Mesodermal cell (in vitro differentiated cells): Measurements from ENCODE around the gene NCAM2. TPM values are rescaled to one million over a fixed set of nuclear protein-coding genes. Genes with fewer than 3 reads are reported as not detected.

Source experiments
- H3K27ac ChIP-seq: 2 replicates; pipeline ENCODE4 v1.7.0; 2013; ENCODE audit warnings: mild to moderate bottlenecking, low read depth, low read length, moderate library complexity; ENCODE audit not compliant: severe bottlenecking
- H3K36me3 ChIP-seq: 2 replicates; pipeline ENCODE4 v1.7.1; 2013; ENCODE audit warnings: mild to moderate bottlenecking, low read length, moderate library complexity; ENCODE audit not compliant: control insufficient read depth, insufficient read depth
- H3K4me1 ChIP-seq: one replicate; pipeline ENCODE4 v1.7.1; 2013; ENCODE audit warnings: mild to moderate bottlenecking, low read length; ENCODE audit not compliant: insufficient read depth, control insufficient read depth, poor library complexity, severe bottlenecking
- H3K4me3 ChIP-seq: 2 replicates; pipeline ENCODE4 v1.7.0; 2013; ENCODE audit warnings: low read length, control low read depth, mild to moderate bottlenecking; ENCODE audit not compliant: insufficient read depth, poor library complexity, severe bottlenecking; ENCODE audit errors: extremely low read depth
- H3K9me3 ChIP-seq: 2 replicates; pipeline ENCODE4 v1.7.1; 2013; ENCODE audit warnings: mild to moderate bottlenecking, low read length, moderate library complexity; ENCODE audit not compliant: control insufficient read depth
- WGBS, 2 experiments: methylation state at CpG; one replicate each; pipeline ENCODE4 v1.1.5; 2013; ENCODE audit warnings: missing lambda C conversion rate in 2 of 2; ENCODE audit not compliant: insufficient coverage in 2 of 2; 5-methylcytosine and 5-hydroxymethylcytosine counted together
- polyA plus RNA-seq, 2 experiments: library from polyadenylated mRNA; stranded (reverse); fragments of 50-300 nt; gene quantifications; one replicate each; pipeline ENCODE4 v1.2.3, GENCODE V29; 2013

NCAM2 gene
- 4.1 TPM for polyA plus RNA-seq (2013, experiment 1 of 2)
- polyA plus RNA-seq (2013, experiment 2 of 2) = 4.7 TPM

DNA sequence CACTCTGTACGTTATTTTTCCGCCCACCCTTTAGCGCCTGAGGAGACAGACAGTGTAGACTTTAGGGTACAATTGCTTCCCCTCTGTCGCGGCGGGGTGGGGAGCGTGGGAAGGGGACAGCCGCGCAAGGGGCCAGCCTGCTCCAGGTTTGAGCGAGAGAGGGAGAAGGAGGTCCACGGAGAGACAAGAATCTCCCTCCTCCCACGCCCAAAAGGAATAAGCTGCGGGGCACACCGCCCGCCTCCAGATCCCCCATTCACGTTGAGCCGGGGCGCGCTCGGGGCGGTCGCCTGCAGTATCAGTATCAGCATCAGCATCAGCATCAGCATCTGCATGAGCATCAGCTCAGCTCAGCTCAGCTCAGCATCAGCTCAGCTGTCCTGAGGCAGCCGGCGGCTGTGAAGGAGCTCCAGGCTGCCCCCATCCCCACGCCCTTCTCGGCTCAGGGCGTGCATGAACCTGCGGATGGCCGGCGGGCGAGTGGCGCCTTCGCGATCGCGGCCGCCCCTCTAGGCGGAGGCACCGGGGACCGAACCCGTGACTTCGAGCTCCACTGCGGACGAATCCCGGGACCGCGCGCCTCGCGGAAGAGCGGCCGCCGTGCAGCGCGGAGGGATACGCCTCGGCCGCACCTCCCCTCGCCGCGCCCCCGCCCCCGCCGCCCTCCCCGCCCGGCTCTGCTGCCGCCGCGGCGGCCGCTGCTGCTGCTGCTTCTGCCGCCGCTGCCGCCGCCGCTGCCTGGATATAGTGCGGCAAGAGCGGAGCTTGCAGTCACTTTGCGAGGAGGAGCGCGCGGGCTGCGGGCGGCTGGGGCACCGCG is at the start of gene NCAM2:
Gene NCAM2, plus strand, starts transcription at position 774 of the 820 bp plus-strand sequence.
- Histone ChIP-seq H3K27ac (no peak within 1 kb of the TSS), H3K9me3 (no peaks in the 10 kb centered on the region), H3K4me3 (peak within 1 kb of the TSS; percentile 47), H3K36me3 (no peaks in the 10 kb centered on the region), H3K4me1 (peaks cover 12% of the 10 kb centered on the region)
- 0 to 1% methylated on average over 20 to 48 of the region's 86 CpGs for WGBS, 2 experiments

DNA sequence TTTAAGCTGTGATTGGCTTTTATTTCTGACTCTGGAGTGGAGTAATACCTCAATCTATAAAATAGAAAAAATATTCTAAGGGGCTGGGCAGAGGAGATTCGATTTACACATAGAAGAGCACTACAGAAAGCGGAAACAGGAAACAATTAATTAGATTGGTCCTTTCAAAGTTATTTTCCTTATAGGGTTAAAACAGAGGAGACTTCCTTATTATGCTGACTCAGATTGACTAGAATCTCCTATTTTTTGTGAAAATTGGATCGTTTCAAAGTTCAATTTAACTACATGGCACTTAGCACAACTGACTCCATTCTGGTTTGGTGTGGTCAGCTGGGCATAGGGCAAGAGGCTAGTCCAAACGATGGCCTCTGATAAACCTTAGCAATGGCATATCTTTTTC is 48.3 kb upstream of the NCAM2 start:
- no peaks in the 10 kb centered on the region for H3K9me3 ChIP-seq

DNA sequence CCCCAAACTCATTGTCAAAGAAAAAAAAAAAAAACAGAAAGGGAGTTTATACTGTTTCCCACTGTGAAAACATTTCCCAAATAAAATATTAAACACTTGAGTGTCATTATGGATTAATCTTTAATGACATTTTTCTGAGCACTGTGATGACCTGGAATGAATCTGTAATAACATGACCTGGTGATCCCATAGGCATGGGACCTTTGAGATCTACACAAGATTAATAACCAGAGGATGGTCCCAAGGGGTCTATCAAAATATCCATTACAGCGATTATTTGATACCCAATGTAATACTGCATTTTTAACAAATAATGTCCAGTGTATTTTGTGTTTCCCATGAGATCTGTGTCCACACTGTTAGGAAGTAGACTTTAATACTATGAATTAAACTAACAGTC is 32.4 kb upstream of the NCAM2 start:
- WGBS, 2 experiments = no CpG with 5 or more reads among the region's 1 CpG
- no peak overlapping the region for H3K4me3 ChIP-seq
- H3K9me3 ChIP-seq = no peaks in the 10 kb centered on the region
- no peak overlapping the region for H3K27ac ChIP-seq
- no peaks in the 10 kb centered on the region for H3K36me3 ChIP-seq
- H3K4me1 ChIP-seq = no peaks in the 10 kb centered on the region

More for the DNA sequence above, 48.3 kb upstream of the NCAM2 start:
- no peak overlapping the region for H3K4me3 ChIP-seq
- no peaks in the 10 kb centered on the region for H3K36me3 ChIP-seq
- 100% methylated on average over 3 of the region's 4 CpGs; no CpG with 5 or more reads in 1 of the 2 experiments for WGBS, 2 experiments
- H3K27ac ChIP-seq = no peak overlapping the region
- H3K4me1 ChIP-seq = no peaks in the 10 kb centered on the region

DNA sequence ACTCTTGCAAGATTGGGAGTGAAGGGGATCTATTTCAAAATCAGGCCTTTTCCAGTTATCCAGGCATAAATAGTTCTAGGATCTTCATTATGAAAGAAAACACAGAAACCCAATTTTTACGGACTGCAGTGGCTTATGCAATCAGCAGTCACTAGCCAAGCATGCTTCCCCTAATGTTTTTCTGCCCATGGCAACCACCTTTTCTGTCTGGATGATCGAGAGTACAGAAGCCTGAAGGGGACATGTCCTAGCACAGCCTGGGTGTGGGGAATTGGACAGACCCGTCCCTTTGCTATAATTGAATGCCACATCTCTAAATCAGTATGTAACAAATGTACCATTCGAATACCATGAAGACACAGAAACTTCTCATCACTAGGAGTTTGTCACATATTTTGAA is 29.8 kb upstream of the NCAM2 start:
- Histone ChIP-seq H3K9me3 (no peaks in the 10 kb centered on the region), H3K36me3 (no peaks in the 10 kb centered on the region), H3K4me3 (no peak overlapping the region), H3K27ac (no peak overlapping the region), H3K4me1 (no peaks in the 10 kb centered on the region)
- WGBS, 2 experiments = 60 to 73% methylated on average over 1 of the region's 4 CpGs

DNA sequence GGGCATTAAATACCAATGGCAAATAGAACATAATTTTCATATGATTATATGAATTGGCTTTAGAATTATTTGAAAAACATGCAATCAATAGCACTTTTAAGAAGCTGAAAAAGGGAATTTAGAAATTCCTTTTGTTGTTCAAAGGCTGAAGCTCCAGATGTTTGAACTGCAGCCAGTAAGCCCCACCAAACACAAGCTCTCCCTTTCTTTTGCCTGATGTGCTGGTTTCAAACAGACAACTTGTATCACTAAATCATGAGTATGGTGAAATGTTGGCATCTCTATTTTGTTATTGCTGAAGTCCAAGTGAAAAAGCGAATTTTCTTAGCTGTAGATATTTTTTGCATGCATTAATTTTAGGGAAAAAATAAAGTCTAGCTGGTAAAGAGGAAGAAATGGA is 27.5 kb upstream of the NCAM2 start:
- H3K27ac ChIP-seq = no peak overlapping the region
- 25 to 27% methylated on average over 1 of the region's 1 CpG for WGBS, 2 experiments
- H3K36me3 ChIP-seq = no peaks in the 10 kb centered on the region
- no peaks in the 10 kb centered on the region for H3K4me1 ChIP-seq
- no peak overlapping the region for H3K4me3 ChIP-seq
- no peaks in the 10 kb centered on the region for H3K9me3 ChIP-seq

DNA sequence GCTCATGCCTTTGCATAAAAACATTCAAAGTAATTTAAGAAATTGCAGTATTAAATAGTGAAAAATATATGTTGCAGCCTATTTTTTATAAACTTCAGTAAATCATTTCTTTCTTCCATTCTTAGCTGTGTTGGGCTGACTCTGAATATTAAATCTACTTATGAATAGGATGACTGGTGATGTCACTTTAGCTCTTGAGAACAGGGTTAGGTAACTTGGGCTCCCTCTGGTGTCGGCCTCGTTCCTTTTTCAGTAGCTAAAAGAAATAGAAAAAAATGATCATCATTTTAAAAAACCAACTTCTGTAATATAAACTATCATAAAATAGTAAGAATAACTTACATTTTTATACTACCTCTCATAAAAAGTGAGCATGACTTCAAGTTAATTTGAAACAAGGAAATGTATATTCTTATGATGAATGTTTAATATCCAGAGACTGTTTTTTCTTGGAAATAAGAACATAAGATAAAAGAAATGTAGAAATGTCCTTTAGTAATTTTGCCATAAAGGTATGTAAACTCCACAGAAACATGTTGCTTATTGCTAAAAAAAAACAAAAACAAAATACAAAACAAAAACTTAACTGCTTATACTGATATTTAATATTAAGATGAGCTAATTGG is 26.8 kb upstream of the NCAM2 start:
- no peaks in the 10 kb centered on the region for H3K36me3 ChIP-seq
- H3K27ac ChIP-seq = no peak overlapping the region
- no peak overlapping the region for H3K4me3 ChIP-seq
- WGBS, 2 experiments = no CpG with 5 or more reads among the region's 2 CpGs
- H3K4me1 ChIP-seq = no peaks in the 10 kb centered on the region
- H3K9me3 ChIP-seq = no peaks in the 10 kb centered on the region

DNA sequence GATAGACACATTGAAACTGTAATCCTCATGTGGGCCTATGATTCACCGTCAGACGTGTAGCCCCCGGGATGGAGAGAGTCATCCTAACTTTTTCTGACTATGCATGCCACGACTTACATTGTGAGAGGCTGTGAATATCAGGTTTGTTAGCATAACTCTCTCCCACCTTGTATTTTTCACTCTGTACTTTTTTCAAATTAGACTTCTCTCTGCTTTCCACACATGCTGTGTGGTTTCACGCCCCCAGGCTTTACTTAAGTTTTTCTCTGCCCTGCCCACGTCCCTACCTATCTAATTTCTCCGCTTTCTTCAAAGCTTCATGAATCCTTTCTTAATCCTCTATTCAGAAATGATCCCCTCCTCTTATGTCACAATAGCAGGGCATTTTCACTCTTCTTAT is 3.4 kb upstream of the NCAM2 start:
- WGBS, 2 experiments = 94 to 96% methylated on average over 3 to 5 of the region's 7 CpGs
- Histone ChIP-seq H3K4me1 (peaks cover 12% of the 10 kb centered on the region), H3K9me3 (no peaks in the 10 kb centered on the region), H3K36me3 (no peaks in the 10 kb centered on the region), H3K27ac (no peak overlapping the region), H3K4me3 (no peak overlapping the region)

DNA sequence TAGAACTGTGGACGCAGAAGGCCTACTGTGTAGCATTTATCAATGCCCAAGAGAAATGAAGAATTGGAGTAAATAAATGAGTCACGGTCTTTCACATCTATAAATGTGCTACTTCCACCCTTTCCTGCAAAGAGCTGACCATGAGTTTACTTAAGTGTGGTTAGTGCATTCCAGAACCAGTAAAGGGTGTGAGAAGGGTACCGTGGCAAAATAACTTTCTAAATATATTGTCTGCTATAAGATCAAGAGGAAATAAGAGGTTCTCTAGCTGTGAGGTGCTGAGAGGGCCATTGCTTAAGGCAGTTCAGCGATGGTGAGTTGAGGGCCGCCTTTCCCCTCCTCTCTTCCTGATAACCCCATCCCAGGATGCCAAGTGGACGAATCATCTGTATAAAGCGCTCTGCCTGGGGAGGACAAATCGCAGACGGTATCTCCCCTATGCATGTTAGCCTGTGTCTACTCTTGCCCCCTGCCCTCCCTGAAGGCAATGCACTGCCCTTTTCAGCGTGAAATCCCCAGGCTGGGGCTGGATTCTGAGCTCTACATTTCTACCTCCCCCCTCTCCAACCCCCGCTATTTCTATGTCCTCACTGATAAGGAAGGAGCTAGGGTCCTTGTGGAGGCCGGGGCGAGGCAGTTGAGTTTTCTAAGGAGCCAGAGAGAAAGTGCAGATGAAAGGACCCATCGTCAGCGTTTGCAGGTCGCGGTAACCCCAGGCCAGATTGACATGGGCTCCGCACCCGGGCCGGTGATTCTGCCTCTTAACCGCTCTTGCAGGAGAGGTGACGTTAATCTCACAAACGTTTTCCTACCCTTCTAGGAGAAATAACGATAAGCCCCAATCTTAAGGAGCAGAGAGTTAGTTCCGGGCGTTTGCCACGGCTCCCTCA is 1.5 kb upstream of the NCAM2 start:
- 12 to 22% methylated on average over 15 to 16 of the region's 27 CpGs for WGBS, 2 experiments
- Histone ChIP-seq H3K9me3 (no peaks in the 10 kb centered on the region), H3K27ac (peak overlapping the region; percentile 44)

DNA sequence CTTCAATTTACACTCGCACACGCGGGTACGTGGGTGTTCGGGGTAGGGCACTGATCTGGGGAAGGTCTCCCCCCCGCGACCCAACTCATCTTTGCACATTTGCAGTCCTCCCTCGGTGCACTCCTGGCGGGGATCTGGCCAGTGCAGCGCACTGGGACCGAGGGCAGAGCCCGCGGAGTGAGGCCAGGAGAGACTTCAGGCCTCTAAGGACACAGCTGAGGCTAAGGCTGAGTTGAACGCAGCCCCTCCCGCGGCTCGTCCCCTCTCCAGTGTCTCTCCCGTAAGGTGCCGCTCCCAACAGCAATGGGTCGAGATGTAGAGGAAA is 936 bp upstream of the NCAM2 start:
- WGBS, 2 experiments = 5% methylated on average over 15 of the region's 20 CpGs
- peak overlapping the region; percentile 47 for H3K4me3 ChIP-seq

More for the DNA sequence above, 1.5 kb upstream of the NCAM2 start:
- peak overlapping the region; percentile 47 for H3K4me3 ChIP-seq
- peaks cover 12% of the 10 kb centered on the region for H3K4me1 ChIP-seq
- H3K36me3 ChIP-seq = no peaks in the 10 kb centered on the region

DNA sequence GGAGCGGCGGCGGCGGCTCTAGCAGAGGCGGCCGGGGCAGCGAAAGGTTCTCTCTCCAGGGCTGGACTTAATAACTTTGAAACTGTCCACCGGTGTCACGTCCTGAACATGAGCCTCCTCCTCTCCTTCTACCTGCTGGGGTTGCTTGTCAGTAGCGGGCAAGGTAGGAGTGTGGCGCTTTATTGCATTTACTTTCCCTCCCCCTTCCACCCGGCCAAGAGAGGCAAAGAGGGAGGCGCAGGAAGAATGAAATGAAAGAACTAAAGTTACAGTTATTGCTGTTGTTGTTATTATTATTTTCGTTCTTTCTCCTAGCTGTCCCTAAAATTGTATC is 214 bp downstream of the NCAM2 start:
- no peaks in the 10 kb centered on the region for H3K36me3 ChIP-seq
- H3K27ac ChIP-seq = no peak overlapping the region
- H3K9me3 ChIP-seq = no peaks in the 10 kb centered on the region
- peak overlapping the region; percentile 47 for H3K4me3 ChIP-seq
- H3K4me1 ChIP-seq = peaks cover 12% of the 10 kb centered on the region
- 0% methylated on average over 10 of the region's 14 CpGs; no CpG with 5 or more reads in 1 of the 2 experiments for WGBS, 2 experiments

More for the DNA sequence above, 936 bp upstream of the NCAM2 start:
- H3K36me3 ChIP-seq = no peaks in the 10 kb centered on the region
- H3K27ac ChIP-seq = no peak overlapping the region
- peaks cover 12% of the 10 kb centered on the region for H3K4me1 ChIP-seq
- H3K9me3 ChIP-seq = no peaks in the 10 kb centered on the region
